ENCODE measurements around the gene TMEM198.

Gene TMEM198

DNA sequence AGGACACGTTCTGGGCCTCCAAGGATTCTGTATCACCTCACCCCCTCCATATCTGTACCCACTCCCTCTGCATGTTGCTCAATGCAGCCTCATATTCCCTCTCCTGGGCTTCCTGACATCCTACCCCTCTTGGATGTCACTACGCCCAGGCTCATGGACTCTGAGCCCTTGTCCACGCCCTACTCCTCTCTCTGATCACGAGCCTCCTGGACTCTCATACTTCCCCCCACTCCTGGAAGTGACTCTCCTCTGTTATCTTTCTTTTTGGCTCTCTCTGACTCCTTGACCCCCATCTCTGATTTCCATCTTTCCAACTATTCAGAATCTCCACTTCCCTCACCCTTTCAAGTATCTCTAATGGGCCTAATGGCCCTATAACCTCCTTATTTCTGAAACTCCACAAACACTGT, 2.1 kb downstream of the TMEM198 start:
- DNase-seq: no peak

DNA sequence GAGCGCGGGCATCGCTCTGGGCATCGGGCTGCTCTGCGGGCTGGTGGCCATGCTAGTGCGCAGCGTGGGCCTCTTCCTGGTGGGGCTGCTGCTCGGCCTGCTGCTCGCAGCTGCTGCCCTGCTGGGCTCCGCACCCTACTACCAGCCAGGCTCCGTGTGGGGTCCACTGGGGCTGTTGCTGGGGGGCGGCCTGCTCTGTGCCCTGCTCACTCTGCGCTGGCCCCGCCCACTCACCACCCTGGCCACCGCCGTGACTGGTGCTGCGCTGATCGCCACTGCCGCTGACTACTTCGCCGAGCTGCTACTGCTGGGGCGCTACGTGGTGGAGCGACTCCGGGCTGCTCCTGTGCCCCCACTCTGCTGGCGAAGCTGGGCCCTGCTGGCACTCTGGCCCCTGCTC, 3.8 kb downstream of the TMEM198 start:
- no peak for DNase-seq

GRCh38 chr2:219548990-219549389, 5.2 kb downstream of the TMEM198 start:
- no peak for DNase-seq

- no peak for DNase-seq
Measured at GRCh38 chr2:219549619-219550018, 5.8 kb downstream of the TMEM198 start.

GRCh38 chr2:219551441-219552381, 7.9 kb downstream of the TMEM198 start:
- no peak for DNase-seq

GRCh38 chr2:219552382-219553167, 8.7 kb downstream of the TMEM198 start:
- DNase-seq: peak; percentile 78

- DNase-seq: no peak
Measured at GRCh38 chr2:219553168-219553417, 9.3 kb downstream of the TMEM198 start.

- DNase-seq: no peak
Measured at GRCh38 chr2:219553463-219553963, 9.7 kb downstream of the TMEM198 start.

- no peak for DNase-seq
Measured at GRCh38 chr2:219554350-219554749, 10.5 kb downstream of the TMEM198 start.

DNA sequence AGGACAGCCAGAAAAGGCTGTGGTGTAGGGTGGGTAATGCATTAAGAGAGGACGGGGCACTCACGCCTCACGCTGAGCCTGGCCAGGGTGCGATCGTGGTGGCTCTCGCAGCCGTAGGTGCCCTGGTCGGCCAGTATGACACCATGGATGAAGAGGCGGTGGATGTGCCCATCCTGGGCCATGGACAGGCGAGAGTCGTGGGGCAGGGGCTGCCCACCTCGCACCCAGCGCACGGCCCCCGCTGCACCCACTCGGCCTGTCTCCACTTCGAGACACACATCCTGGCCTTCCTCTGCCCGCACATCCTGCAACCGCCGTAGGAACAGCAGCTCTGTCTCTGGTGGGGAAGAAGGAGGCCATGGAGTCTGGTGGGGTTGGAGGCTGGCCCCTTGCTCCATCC, 12.1 kb downstream of the TMEM198 start:
- no peak for DNase-seq

DNA sequence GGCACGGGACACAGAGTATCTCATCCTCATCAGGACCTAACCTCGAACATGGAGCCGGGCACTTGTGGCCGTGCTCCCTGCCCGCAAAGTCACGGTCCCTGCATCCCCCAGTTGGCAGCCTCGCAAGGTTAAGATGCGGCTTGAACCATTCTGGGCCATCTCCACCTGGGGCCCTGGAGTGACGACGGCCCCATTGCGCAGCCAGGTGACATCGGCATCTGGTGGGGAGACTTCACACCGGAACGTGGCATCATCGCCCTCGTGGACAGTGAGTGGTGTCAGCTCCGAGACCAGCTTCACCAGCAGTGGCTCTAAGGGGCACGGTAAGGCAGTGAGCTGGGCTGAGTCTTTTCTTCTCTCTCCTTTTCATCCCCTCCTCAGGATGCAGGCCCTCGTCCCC, 12.6 kb downstream of the TMEM198 start:
- DNase-seq: no peak

DNA sequence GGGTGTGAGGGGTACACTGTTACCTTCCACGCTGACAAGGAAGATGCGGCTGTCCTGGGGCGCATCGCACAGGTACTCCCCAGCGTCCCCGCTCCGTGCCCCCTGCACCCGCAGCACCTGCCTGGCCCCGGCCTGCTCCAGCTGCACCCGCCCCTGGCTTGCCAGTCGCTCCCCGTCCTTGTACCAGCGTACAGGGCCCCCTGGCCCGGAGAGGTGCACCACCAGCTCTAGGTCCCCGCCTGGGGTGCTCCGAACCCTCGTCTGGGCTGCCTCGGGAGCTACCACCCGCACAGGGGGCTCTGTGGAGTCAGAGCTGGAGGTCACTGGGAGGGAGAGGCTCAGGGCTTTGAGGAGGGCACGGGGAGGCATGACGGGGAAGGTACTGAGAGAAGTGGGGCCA, 13.5 kb downstream of the TMEM198 start:
- DNase-seq: no peak

DNA sequence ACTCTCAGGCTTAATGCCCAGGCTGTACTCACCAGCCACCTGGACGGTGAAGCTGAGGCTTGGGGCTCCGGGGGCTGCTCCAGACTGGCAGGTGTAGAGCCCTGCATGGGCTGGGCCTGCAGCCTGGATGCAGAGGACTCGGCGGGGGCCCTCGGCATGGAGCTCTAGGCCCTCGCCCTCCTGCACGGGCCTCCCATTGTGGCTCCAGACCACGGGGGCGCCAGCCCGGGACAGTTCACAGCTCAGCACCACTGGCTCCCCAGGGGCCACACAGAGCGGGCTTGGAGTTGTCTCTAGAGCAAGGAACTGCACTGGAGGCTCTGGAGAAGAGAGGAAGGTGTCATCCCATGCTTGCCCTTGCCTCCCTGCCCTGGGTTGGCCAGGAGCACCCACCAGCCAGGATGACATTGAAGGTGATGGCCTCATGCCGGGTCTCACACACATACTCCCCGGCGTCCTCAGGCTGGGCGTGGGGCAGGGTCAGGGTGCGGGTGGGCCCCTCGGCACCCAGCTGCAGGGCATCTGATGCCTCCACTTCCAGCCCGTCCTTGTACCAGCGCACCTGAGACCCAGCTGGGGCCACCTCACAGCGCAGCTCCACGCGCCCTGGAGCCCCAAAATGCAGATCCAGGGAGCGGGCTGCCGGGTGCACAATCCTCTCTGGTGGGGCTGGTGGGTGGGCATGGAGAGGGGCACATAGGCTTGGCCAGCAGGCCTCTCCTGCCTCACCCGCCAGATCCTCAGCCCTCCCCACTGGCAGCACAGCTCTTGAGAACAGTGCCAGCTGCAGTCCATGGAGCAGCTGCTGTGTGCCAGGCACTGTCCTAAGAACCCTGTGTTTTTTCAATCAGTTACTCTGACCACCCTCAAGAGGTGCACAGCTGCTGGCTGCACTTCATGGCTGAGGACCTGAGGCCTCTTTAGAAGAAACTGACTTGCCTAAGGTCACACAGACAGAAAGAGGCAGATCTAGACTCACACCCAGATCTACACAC, 14.3 kb downstream of the TMEM198 start:
- DNase-seq: no peak

DNA sequence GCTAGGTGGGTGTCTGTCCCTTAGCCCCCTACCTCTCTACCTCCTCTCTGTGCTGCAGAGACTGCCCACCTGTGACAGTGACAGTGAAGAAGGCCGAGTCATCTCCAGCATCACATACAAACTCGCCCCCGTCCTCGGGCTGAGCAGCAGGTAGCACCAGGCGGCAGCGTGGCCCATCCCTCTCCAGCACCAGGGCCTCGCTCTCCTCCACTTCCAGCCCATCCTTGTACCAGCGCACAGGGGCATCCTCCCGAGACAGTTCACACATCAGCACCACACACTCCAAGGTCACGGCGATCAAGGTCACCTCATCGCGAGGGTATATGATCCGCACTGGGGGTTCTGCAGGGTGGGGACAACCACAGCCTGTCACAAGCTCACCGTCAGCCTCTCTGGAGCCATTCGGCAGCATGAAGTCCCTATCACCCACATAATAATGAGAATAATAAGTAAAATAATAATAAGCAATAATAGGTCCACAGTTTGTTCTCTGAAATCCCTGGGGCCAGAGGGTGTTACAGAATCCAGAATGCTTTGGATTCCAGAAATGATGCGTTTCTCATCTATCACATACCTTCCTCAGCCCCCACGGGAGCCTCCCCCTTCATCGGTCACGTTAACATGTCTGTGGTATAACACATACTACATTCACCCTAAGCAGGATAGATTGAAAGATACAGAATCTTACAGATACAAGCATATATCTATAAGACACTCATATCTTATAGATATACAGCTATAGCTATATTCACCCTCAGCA, 15.5 kb downstream of the TMEM198 start:
- DNase-seq: no peak

- no peak for DNase-seq
Measured at GRCh38 chr2:219560037-219560892, 16.4 kb downstream of the TMEM198 start.

GRCh38 chr2:219560893-219561178, 17.0 kb downstream of the TMEM198 start:
- DNase-seq: no peak

- DNase-seq: no peak
Measured at GRCh38 chr2:219561179-219562048, 17.6 kb downstream of the TMEM198 start.

- DNase-seq: no peak
Measured at GRCh38 chr2:219562049-219563020, 18.5 kb downstream of the TMEM198 start.

Measured in CD4-positive, alpha-beta T cell treated with Interleukin-15 for 1 hour (primary cell).